Osteocyte (in vitro differentiated cells): ENCODE data around the gene TMEM182. TPM values are rescaled to one million over a fixed set of nuclear protein-coding genes. Genes with fewer than 3 reads are reported as not detected.

ENCODE experiments used
- DNase-seq: peaks from one replicate; pipeline ENCODE4 v3.0.0; 2021; ENCODE audit warnings: mixed read lengths; ENCODE audit not compliant: unreplicated experiment; ENCODE audit errors: extremely low spot score
- H3K27ac Mint-ChIP-seq: one replicate; pipeline ENCODE4 v1.8.0; 2021; ENCODE audit warnings: mild to moderate bottlenecking, mixed read lengths; ENCODE audit not compliant: unreplicated experiment
- H3K27me3 Mint-ChIP-seq: one replicate; pipeline ENCODE4 v1.8.0; 2021; ENCODE audit warnings: mixed read lengths; ENCODE audit not compliant: unreplicated experiment
- H3K36me3 Mint-ChIP-seq: one replicate; pipeline ENCODE4 v1.8.0; 2021; ENCODE audit warnings: mixed read lengths; ENCODE audit not compliant: unreplicated experiment
- H3K4me1 Mint-ChIP-seq: one replicate; pipeline ENCODE4 v1.8.0; 2021; ENCODE audit warnings: mixed read lengths; ENCODE audit not compliant: unreplicated experiment
- H3K4me3 Mint-ChIP-seq: one replicate; pipeline ENCODE4 v1.8.0; 2021; ENCODE audit warnings: mild to moderate bottlenecking, moderate library complexity, mixed read lengths; ENCODE audit not compliant: unreplicated experiment
- H3K9me3 Mint-ChIP-seq: one replicate; pipeline ENCODE4 v1.8.0; 2021; ENCODE audit warnings: mixed read lengths; ENCODE audit not compliant: unreplicated experiment
- CTCF ChIP-seq: fragments of 200-600 bp; sonication (generic); IDR thresholded peaks from 2 replicates; pipeline ENCODE4 v1.5.0; 2021; ENCODE audit warnings: antibody characterized with exemption, mild to moderate bottlenecking, moderate library complexity
- total RNA-seq: library from RNA; stranded (reverse); gene quantifications from 2 replicates; pipeline ENCODE4 v1.2.1, GENCODE V29; 2021

TMEM182 gene
- total RNA-seq, 1 donor from 2014 or later: 2.7 TPM

- Mint-ChIP-seq H3K9me3 (no peaks in the 10 kb centered on the region), H3K36me3 (no peaks in the 10 kb centered on the region), H3K27me3 (no peaks in the 10 kb centered on the region), H3K4me1 (peaks cover 4% of the 10 kb centered on the region), H3K27ac (no peak overlapping the region), H3K4me3 (no peak overlapping the region)
- no peak for DNase-seq
- no peak for TF ChIP-seq CTCF
Measured at GRCh38 chr2:102771114-102771513, 9.3 kb downstream of the TMEM182 start.

GRCh38 chr2:102772659-102773058, 10.8 kb downstream of the TMEM182 start:
- Mint-ChIP-seq H3K27ac (no peak overlapping the region), H3K4me1 (peaks cover 4% of the 10 kb centered on the region)

GRCh38 chr2:102773149-102773705, 11.4 kb downstream of the TMEM182 start:
- TF ChIP-seq CTCF: no peak
- H3K4me3 Mint-ChIP-seq: no peak overlapping the region
- no peaks in the 10 kb centered on the region for H3K36me3 Mint-ChIP-seq
- peaks cover 4% of the 10 kb centered on the region for H3K4me1 Mint-ChIP-seq
- H3K27ac Mint-ChIP-seq: no peak overlapping the region
- H3K9me3 Mint-ChIP-seq: peaks cover under 1% of the 10 kb centered on the region
- H3K27me3 Mint-ChIP-seq: no peaks in the 10 kb centered on the region
- no peak for DNase-seq

More at GRCh38 chr2:102772659-102773058, 10.8 kb downstream of the TMEM182 start:
- Mint-ChIP-seq H3K4me3 (no peak overlapping the region), H3K27me3 (no peaks in the 10 kb centered on the region), H3K9me3 (no peaks in the 10 kb centered on the region), H3K36me3 (no peaks in the 10 kb centered on the region)
- no peak for TF ChIP-seq CTCF
- no peak for DNase-seq

- DNase-seq: no peak
- no peaks in the 10 kb centered on the region for H3K4me1 Mint-ChIP-seq
- H3K36me3 Mint-ChIP-seq: no peaks in the 10 kb centered on the region
- peaks cover 4% of the 10 kb centered on the region for H3K9me3 Mint-ChIP-seq
- H3K27me3 Mint-ChIP-seq: no peaks in the 10 kb centered on the region
- TF ChIP-seq CTCF: no peak
- no peak overlapping the region for H3K4me3 Mint-ChIP-seq
- no peak overlapping the region for H3K27ac Mint-ChIP-seq
Measured at GRCh38 chr2:102778260-102778659, 16.4 kb downstream of the TMEM182 start.

GRCh38 chr2:102780467-102780866, 18.6 kb downstream of the TMEM182 start:
- no peak for DNase-seq
- TF ChIP-seq CTCF: no peak
- Mint-ChIP-seq H3K36me3 (no peaks in the 10 kb centered on the region), H3K9me3 (peaks cover 4% of the 10 kb centered on the region), H3K4me3 (no peak overlapping the region), H3K27ac (no peak overlapping the region), H3K4me1 (no peaks in the 10 kb centered on the region), H3K27me3 (no peaks in the 10 kb centered on the region)
